B cell (primary cell): ENCODE data around the gene PLCB1.

ENCODE experiments used
- CTCF ChIP-seq: fragments of 200-600 bp; IDR thresholded peaks from one replicate; pipeline ENCODE4 v1.8.0; 2022; ENCODE audit warnings: antibody characterized with exemption, mild to moderate bottlenecking
- EZH2 ChIP-seq: IDR thresholded peaks from 2 replicates; pipeline ENCODE4 v1.6.1; 2012; ENCODE audit warnings: borderline replicate concordance, low read depth, mild to moderate bottlenecking, moderate library complexity, low read length; ENCODE audit not compliant: insufficient read depth, poor library complexity, severe bottlenecking

DNA sequence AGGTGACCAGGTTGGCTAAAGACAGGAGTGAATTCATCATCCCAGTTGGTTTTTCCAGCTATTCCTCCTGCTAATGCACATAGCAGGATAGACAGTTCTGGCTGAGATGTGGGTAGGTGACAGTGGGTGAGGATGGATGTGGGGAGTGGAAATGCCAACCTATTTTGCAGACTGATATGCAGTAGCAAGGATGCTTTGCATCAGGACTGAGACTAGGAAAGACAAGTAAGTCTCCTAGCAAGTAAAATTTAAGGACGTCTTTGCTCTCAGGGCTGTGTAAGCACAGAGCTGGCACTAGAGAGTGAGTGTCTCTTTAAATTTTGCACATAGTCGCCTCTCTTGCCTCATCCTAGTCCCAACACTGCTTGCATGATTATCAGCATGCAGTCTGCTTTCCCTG lies 568.7 kb downstream of the PLCB1 start:
- no peak for TF ChIP-seq CTCF
- no peak for TF ChIP-seq EZH2
